GM13976 (cell line): ENCODE data around the gene ACTL7B.

ENCODE experiments used
- DNase-seq: peaks from one replicate; pipeline ENCODE4 v3.0.0; 2012; ENCODE audit warnings: low spot score
- CTCF ChIP-seq: IDR thresholded peaks from 2 replicates; pipeline ENCODE4 v1.5.1; 2012; ENCODE audit warnings: borderline replicate concordance, mild to moderate bottlenecking; ENCODE audit not compliant: insufficient read depth; ENCODE audit errors: extremely low read depth, missing control alignments, control extremely low read depth
- in situ Hi-C: fragments of 300-500 bp; cut with MboI; formaldehyde crosslinking; loops from one replicate; pipeline ENCODE4 v1.12.0; 2022; ENCODE audit warnings: low sequenced_read_pairs, mixed read lengths, inconsistent platforms; ENCODE audit not compliant: unreplicated experiment

The ACTL7B gene

GRCh38 chr9:108867829-108868228 lies 12.0 kb upstream of the ACTL7B start:
- no peak for DNase-seq
- no peak for TF ChIP-seq CTCF
- in situ Hi-C loops = no loop called here

- no peak for TF ChIP-seq CTCF
- in situ Hi-C loops = no loop called here
- DNase-seq = no peak
Measured at GRCh38 chr9:108867116-108867515, 11.3 kb upstream of the ACTL7B start.

GRCh38 chr9:108866001-108866420 lies 10.2 kb upstream of the ACTL7B start:
- in situ Hi-C loops = no loop called here
- DNase-seq = no peak
- TF ChIP-seq CTCF = no peak

DNA sequence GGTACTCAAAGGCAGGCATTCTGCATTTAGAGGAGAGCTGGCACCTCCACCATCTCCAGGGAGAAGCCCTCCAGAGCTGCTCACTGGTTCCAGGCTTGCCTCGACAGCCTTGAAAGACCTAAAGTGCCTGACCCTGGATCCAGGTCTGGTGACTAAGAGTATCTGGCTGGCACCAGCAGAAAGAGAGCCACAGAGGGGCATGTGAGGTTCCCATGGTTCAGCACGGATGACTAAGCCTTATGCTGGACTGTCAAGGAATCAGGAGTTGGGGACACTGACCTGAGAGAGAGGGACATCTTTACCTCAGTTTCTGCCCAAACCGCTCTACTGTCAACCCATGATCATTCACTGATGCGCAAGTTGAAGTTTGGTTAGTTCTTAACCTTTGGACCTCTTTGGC lies 9.3 kb upstream of the ACTL7B start:
- no peak for DNase-seq
- no peak for TF ChIP-seq CTCF
- in situ Hi-C loops = no loop called here

DNA sequence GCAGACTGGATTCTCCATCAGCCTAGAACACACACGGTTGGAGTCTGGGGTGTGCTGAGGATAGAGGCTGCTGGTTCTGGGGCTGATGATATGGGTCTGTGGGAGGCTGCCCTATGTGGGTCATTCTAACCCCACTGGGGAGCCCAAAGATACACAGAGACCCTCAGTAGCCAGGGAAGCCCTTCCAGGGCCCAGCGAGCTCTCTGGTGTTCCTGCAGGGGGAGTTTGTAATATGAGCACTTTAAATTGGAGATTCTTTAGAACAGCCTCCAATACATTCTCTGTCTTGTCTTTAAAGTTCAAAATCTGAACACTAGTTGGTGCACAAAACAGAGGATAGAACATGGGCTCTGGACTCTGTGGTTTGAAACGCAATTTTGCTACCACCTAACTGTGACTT lies 8.7 kb upstream of the ACTL7B start:
- in situ Hi-C loops = no loop called here

GRCh38 chr9:108863891-108864290 lies 8.1 kb upstream of the ACTL7B start:
- TF ChIP-seq CTCF = no peak
- DNase-seq = no peak
- in situ Hi-C loops = no loop called here

More for the DNA sequence above, 8.7 kb upstream of the ACTL7B start:
- DNase-seq = no peak
- TF ChIP-seq CTCF = no peak

DNA sequence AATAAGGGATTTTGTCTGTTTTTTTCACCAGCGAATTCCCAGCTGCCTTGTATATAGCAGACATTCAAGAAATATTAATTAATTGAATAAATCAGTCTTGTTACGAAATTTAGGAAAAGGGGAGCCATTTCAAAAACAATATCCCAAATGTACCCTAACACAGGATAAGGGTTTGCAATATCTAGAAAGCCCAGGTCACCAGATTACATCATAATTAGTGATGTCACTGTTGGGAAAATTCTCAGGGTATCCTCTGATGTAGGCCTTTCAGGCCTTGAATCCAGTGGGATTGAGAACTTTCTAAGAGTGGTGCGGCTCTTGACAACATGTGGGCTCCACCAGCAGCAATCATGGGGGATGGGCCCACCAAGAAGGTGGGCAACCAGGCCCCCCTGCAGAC lies 6.2 kb upstream of the ACTL7B start, which contains the start of gene ACTL7A:
Gene ACTL7A, plus strand, starts transcription at position 270 of the 400 bp plus-strand sequence. Its CDS starts 57 bp downstream, at position 327.
- in situ Hi-C loops = no loop called here
- no peak for TF ChIP-seq CTCF
- DNase-seq = no peak
